NCI-H1105 (cell line): ENCODE data around the gene MS4A6E.
"Not testable (repeated sequence)": the region's sequence is repeated elsewhere in the genome, so short reads cannot be mapped to it uniquely, and the experiment has no call there.

ENCODE experiments used
- DNase-seq: peaks from one replicate; lab custom pipeline; 2025; lab: John Stamatoyannopoulos, UW

MS4A6E gene

GRCh38 chr11:60326955-60327354 is at the start of gene MS4A6E:
Gene MS4A6E (plus strand): TSS chr11:60327255. CDS start chr11:60334896, 7,641 bp downstream.
- no peak for DNase-seq

- DNase-seq = no peak
Observed at GRCh38 chr11:60280412-60280811, 46.6 kb upstream of the MS4A6E start, which contains the start of gene MS4A4A. Gene MS4A4A (plus strand): TSS chr11:60280666. CDS start chr11:60280676, 10 bp downstream.

GRCh38 chr11:60281485-60281884 is 45.6 kb upstream of the MS4A6E start:
- no peak for DNase-seq

GRCh38 chr11:60282286-60282685 is 44.8 kb upstream of the MS4A6E start:
- DNase-seq = no peak

GRCh38 chr11:60285411-60286126 is 41.5 kb upstream of the MS4A6E start:
- not testable (repeated sequence) for DNase-seq

- DNase-seq = no peak
Observed at GRCh38 chr11:60288531-60288930, 38.5 kb upstream of the MS4A6E start.

GRCh38 chr11:60292145-60292544 is 34.9 kb upstream of the MS4A6E start:
- no peak for DNase-seq

GRCh38 chr11:60301178-60301577 is 25.9 kb upstream of the MS4A6E start:
- DNase-seq = no peak

- DNase-seq = not testable (repeated sequence)
Observed at GRCh38 chr11:60301884-60302283, 25.2 kb upstream of the MS4A6E start.

GRCh38 chr11:60303661-60304060 is 23.4 kb upstream of the MS4A6E start:
- no peak for DNase-seq

GRCh38 chr11:60305906-60306619 is 21.0 kb upstream of the MS4A6E start:
- no peak for DNase-seq

- DNase-seq = no peak
Observed at GRCh38 chr11:60307507-60308195, 19.4 kb upstream of the MS4A6E start.

- DNase-seq = no peak
Observed at GRCh38 chr11:60310407-60310998, 16.6 kb upstream of the MS4A6E start.

GRCh38 chr11:60314635-60315321 is 12.3 kb upstream of the MS4A6E start:
- no peak for DNase-seq

GRCh38 chr11:60315871-60316270 is 11.2 kb upstream of the MS4A6E start:
- no peak for DNase-seq

GRCh38 chr11:60316317-60316716 is 10.7 kb upstream of the MS4A6E start:
- DNase-seq = no peak

GRCh38 chr11:60318726-60319125 is 8.3 kb upstream of the MS4A6E start:
- no peak for DNase-seq

- no peak for DNase-seq
Observed at GRCh38 chr11:60321051-60321450, 6.0 kb upstream of the MS4A6E start.

- DNase-seq = no peak
Observed at GRCh38 chr11:60328460-60328859, 1.4 kb downstream of the MS4A6E start.

- DNase-seq = no peak
Observed at GRCh38 chr11:60332846-60333245, 5.8 kb downstream of the MS4A6E start.

- peak; percentile 46 for DNase-seq
Observed at GRCh38 chr11:60334005-60334620, 7.1 kb downstream of the MS4A6E start.
